Endothelial cell of umbilical vein (primary cell): Measurements from ENCODE around the gene NODAL. TPM values are rescaled to one million over a fixed set of nuclear protein-coding genes. Genes with fewer than 3 reads are reported as not detected.

ENCODE experiments used
- BruUV-seq: library from RNA; stranded (reverse); fragments of 400-500 nt; replicated peaks from 2 replicates; lab custom pipeline; 2021; lab: Mats Ljungman, UMichigan
- CTCF ChIA-PET: fragments of 300-600, 350-600 bp; sonication (Branson Sonifier 250); formaldehyde crosslinking; loops from one replicate; lab custom pipeline; 2021; ENCODE audit warnings: antibody characterized with exemption, inconsistent platforms; lab: Charles Lee
- POLR2A ChIA-PET: fragments of 300-600, 350-600 bp; sonication (Branson Sonifier 250); formaldehyde crosslinking; loops from one replicate; lab custom pipeline; 2021; ENCODE audit warnings: antibody characterized with exemption, inconsistent platforms; lab: Charles Lee
- DNase-seq: peaks from one replicate; pipeline ENCODE4 v3.0.0-alpha.2; 2011; ENCODE audit warnings: low read depth, low spot score
- FAIRE-seq: peaks from 2 replicates; lab custom pipeline; 2011; peaks lifted over from hg19 to GRCh38; lab: Jason Lieb, UNC
- H2AFZ ChIP-seq: 2 replicates; pipeline ENCODE4 v1.6.0; 2012; ENCODE audit warnings: low read depth, low read length, control low read depth, inconsistent platforms
- H3K27ac ChIP-seq: 2 replicates; pipeline ENCODE4 v1.5.1; 2011; ENCODE audit warnings: low read depth, mild to moderate bottlenecking, control low read depth, low read length, moderate library complexity; ENCODE audit not compliant: insufficient read depth
- H3K27me3 ChIP-seq, 2 experiments: 2 replicates each; pipeline versions ENCODE4 v1.6.0 to v1.6.1; 2011; ENCODE audit warnings: low read length in 2 of 2, mixed read lengths in 1 of 2; ENCODE audit not compliant: control insufficient read depth in 2 of 2, insufficient read depth in 2 of 2
- H3K36me3 ChIP-seq, 2 experiments: 2 replicates in 1 of 2; 3 replicates in 1 of 2; pipeline ENCODE4 v1.5.1; 2011; ENCODE audit warnings: low read length in 2 of 2, mild to moderate bottlenecking in 1 of 2, moderate library complexity in 1 of 2; ENCODE audit not compliant: control insufficient read depth in 2 of 2, insufficient read depth in 2 of 2; ENCODE audit errors: extremely low read depth in 1 of 2
- H3K4me1 ChIP-seq: 3 replicates; pipeline ENCODE4 v1.5.1; 2011; ENCODE audit warnings: mild to moderate bottlenecking, low read length; ENCODE audit not compliant: control insufficient read depth, insufficient read depth; ENCODE audit errors: extremely low read depth
- H3K4me2 ChIP-seq: 2 replicates; pipeline ENCODE4 v1.6.1; 2011; ENCODE audit warnings: low read length, control low read depth, mixed read lengths; ENCODE audit not compliant: insufficient read depth
- H3K4me3 ChIP-seq, 3 experiments: fragments of 200-600 bp in 1 of 3; sonication (generic), shearing (Covaris generic) in 1 of 3; replicated peaks in 1 of 3; 2 replicates each; pipeline ENCODE4 v1.5.1; 2011 to 2016; ENCODE audit warnings: control low read depth in 3 of 3, low read length in 3 of 3, mild to moderate bottlenecking in 2 of 3, inconsistent platforms in 1 of 3, low read depth in 1 of 3, moderate library complexity in 1 of 3; ENCODE audit not compliant: insufficient read depth in 1 of 3
- H3K79me2 ChIP-seq: 2 replicates; pipeline ENCODE4 v1.6.0; 2012; ENCODE audit warnings: low read length, inconsistent platforms; ENCODE audit not compliant: control insufficient read depth, insufficient read depth
- H3K9ac ChIP-seq: replicated peaks from 2 replicates; pipeline ENCODE3; 2011; ENCODE audit warnings: low read length, control low read depth; ENCODE audit not compliant: insufficient read depth; ENCODE audit errors: extremely low read depth
- H3K9me1 ChIP-seq: replicated peaks from 3 replicates; pipeline ENCODE4 v1.6.0; 2011; ENCODE audit warnings: mild to moderate bottlenecking, low read length; ENCODE audit not compliant: control insufficient read depth, insufficient read depth; ENCODE audit errors: extremely low read depth
- H3K9me3 ChIP-seq: replicated peaks from 2 replicates; pipeline ENCODE4 v1.5.1; 2012; ENCODE audit warnings: low read length, inconsistent platforms; ENCODE audit not compliant: control insufficient read depth, insufficient read depth
- H4K20me1 ChIP-seq: replicated peaks from 2 replicates; pipeline ENCODE3; 2011; ENCODE audit warnings: mild to moderate bottlenecking, low read length; ENCODE audit not compliant: control insufficient read depth, insufficient read depth; ENCODE audit errors: extremely low read depth
- EZH2 ChIP-seq: IDR thresholded peaks from 2 replicates; pipeline ENCODE4 v1.6.1; 2012; ENCODE audit warnings: borderline replicate concordance, low read depth, mild to moderate bottlenecking, moderate library complexity, low read length, inconsistent platforms; ENCODE audit not compliant: severe bottlenecking
- FOS ChIP-seq: IDR thresholded peaks from 2 replicates; pipeline ENCODE4 v1.6.1; 2011; ENCODE audit warnings: mild to moderate bottlenecking, low read length, moderate library complexity, borderline replicate concordance; ENCODE audit not compliant: insufficient read depth
- GATA2 ChIP-seq: IDR thresholded peaks from 2 replicates; pipeline ENCODE4 v1.7.0; 2011; ENCODE audit warnings: low read depth, mild to moderate bottlenecking, moderate library complexity, mixed read lengths, low read length; ENCODE audit not compliant: insufficient read length, insufficient read depth
- JUN ChIP-seq: IDR thresholded peaks from 2 replicates; pipeline ENCODE4 v1.6.1; 2011; ENCODE audit warnings: borderline replicate concordance, low read depth; ENCODE audit not compliant: insufficient read length, insufficient read depth
- MYC ChIP-seq: IDR thresholded peaks from one replicate; pipeline ENCODE4 v1.6.1; 2011; ENCODE audit warnings: mild to moderate bottlenecking, low read depth, low read length
- POLR2A ChIP-seq: IDR thresholded peaks from 2 replicates; pipeline ENCODE4 v1.6.1; 2012; ENCODE audit warnings: low read depth, mild to moderate bottlenecking, control low read depth, low read length
- POLR2AphosphoS5 ChIP-seq: IDR thresholded peaks from 2 replicates; pipeline ENCODE4 v1.6.1; 2012; ENCODE audit warnings: low read depth, mild to moderate bottlenecking, control low read depth, low read length, moderate library complexity; ENCODE audit not compliant: insufficient read depth
- dilution Hi-C: fragments of 300-500 bp; cut with MboI; formaldehyde crosslinking; loops from one replicate; pipeline ENCODE4 v1.15.0; 2019; ENCODE audit warnings: low sequenced_read_pairs; ENCODE audit not compliant: extremely low pct_ligation_motif_present
- intact Hi-C: fragments of 100-400 bp; cut with micrococcal nuclease; formaldehyde crosslinking; loops from one replicate; pipeline ENCODE4 v1.10.0; 2022
- polyA plus RNA-seq, 4 experiments: library from polyadenylated mRNA; depleted of rRNA in 3 of 4; stranded (reverse) in 3 of 4; unstranded in 1 of 4; fragments of >200 nt; gene quantifications; 2 replicates each; pipeline versions ENCODE4 v1.2.1 to v1.2.3, GENCODE V29; 2011 to 2012; ENCODE audit warnings: missing spikeins in 1 of 4
- total RNA-seq: library from RNA; stranded (reverse); gene quantifications from 2 replicates; pipeline ENCODE4 v1.2.3, GENCODE V29; 2021
- TF ChIP-seq, protein P1 (sequence below): IDR thresholded peaks from 2 replicates; pipeline ENCODE4 v1.6.1; 2011; ENCODE audit not compliant: insufficient read depth, insufficient read length
- TF ChIP-seq, protein P2 (sequence below), 2 donors: IDR thresholded peaks; 1 replicate in 1 of 2; 2 replicates in 1 of 2; pipeline ENCODE4 v1.5.1; 2011; ENCODE audit warnings: low read length in 2 of 2, mild to moderate bottlenecking in 2 of 2, moderate library complexity in 2 of 2, control low read depth in 1 of 2, inconsistent platforms in 1 of 2, low read depth in 1 of 2; ENCODE audit not compliant: insufficient read depth in 1 of 2; ENCODE audit errors: extremely low read depth in 1 of 2

Gene NODAL
- total and polyA plus RNA-seq, 2 donors (not counting 3 experiments of a cell fraction or from before 2014, with no cell fraction given): not detected

DNA sequence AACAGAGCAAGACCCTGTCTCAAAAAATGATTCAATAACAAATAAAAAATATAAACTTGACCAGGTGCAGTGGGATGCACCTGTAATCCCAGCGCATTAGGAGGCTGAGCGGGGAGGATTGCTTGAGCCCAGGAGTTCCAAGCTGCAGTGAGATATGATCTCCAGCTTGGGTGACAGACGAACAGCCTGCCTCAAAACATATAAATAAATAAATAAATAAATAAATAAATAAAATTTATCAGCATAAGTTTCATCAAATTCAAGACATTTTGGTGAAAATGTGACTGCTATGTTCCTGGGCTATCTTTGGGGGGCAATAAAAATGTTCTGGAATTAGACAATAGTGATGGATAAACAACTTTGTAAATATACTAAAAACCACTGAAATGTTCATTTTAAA is 42.3 kb downstream of the NODAL start:
- POLR2A ChIA-PET: no interaction called here
- dilution Hi-C loops: no loop called here

More for the DNA sequence above, 42.3 kb downstream of the NODAL start:
- H3K27me3 ChIP-seq: peaks cover 2 to 5% of the 10 kb centered on the region in 2 experiments
- no peak for DNase-seq
- H4K20me1 ChIP-seq: no peaks in the 10 kb centered on the region
- H3K4me2 ChIP-seq: no peak overlapping the region
- H3K4me3 ChIP-seq: no peak overlapping the region
- TF ChIP-seq GATA2: no peak
- no peak for TF ChIP-seq FOS
- TF ChIP-seq, protein P1, sequence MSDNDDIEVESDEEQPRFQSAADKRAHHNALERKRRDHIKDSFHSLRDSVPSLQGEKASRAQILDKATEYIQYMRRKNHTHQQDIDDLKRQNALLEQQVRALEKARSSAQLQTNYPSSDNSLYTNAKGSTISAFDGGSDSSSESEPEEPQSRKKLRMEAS: no peak
- no peak for TF ChIP-seq EZH2
- no peak for TF ChIP-seq POLR2A
- no peak for TF ChIP-seq MYC
- TF ChIP-seq, protein P2, sequence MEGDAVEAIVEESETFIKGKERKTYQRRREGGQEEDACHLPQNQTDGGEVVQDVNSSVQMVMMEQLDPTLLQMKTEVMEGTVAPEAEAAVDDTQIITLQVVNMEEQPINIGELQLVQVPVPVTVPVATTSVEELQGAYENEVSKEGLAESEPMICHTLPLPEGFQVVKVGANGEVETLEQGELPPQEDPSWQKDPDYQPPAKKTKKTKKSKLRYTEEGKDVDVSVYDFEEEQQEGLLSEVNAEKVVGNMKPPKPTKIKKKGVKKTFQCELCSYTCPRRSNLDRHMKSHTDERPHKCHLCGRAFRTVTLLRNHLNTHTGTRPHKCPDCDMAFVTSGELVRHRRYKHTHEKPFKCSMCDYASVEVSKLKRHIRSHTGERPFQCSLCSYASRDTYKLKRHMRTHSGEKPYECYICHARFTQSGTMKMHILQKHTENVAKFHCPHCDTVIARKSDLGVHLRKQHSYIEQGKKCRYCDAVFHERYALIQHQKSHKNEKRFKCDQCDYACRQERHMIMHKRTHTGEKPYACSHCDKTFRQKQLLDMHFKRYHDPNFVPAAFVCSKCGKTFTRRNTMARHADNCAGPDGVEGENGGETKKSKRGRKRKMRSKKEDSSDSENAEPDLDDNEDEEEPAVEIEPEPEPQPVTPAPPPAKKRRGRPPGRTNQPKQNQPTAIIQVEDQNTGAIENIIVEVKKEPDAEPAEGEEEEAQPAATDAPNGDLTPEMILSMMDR (IDR thresholded peaks at IDR 0.05; ENCODE audit: extremely low read depth in 1 of 2, insufficient read depth in 1 of 2, low read depth in 1 of 2, low read length in 2 of 2): no peak
- no peak for TF ChIP-seq JUN
- no peak for TF ChIP-seq POLR2AphosphoS5
- no TSS peak for BruUV-seq
- H3K9ac ChIP-seq: no peak overlapping the region
- no peak for FAIRE-seq
- H3K27ac ChIP-seq: no peak overlapping the region
- H3K4me1 ChIP-seq: peaks cover 5% of the 10 kb centered on the region
- no peaks in the 10 kb centered on the region for H3K36me3 ChIP-seq
- CTCF ChIA-PET: interaction anchor here (1.4 kb wide), 1 partner anchor 14 kb away, joined by 3 read pairs; no protein-coding TSS in a partner anchor
- H3K9me1 ChIP-seq: no peaks in the 10 kb centered on the region
- no peaks in the 10 kb centered on the region for H3K79me2 ChIP-seq
- intact Hi-C loops: no loop called here
- H2AFZ ChIP-seq: no peak overlapping the region
- H3K9me3 ChIP-seq: no peaks in the 10 kb centered on the region
